SH-SY5Y (cell line): ENCODE measurements around the gene EXOG.

Experiments used
- GATA2 ChIP-seq: IDR thresholded peaks from 2 replicates; pipeline ENCODE4 v1.6.1; 2011; ENCODE audit warnings: mild to moderate bottlenecking, low read depth, low read length
- GATA3 ChIP-seq: IDR thresholded peaks from 2 replicates; pipeline ENCODE4 v1.6.1; 2011; ENCODE audit warnings: low read depth, mild to moderate bottlenecking, low read length, moderate library complexity

GRCh38 chr3:38574411-38575278 lies 78.5 kb downstream of the EXOG start:
- TF ChIP-seq GATA2 (no peak), GATA3 (no peak)
